NCI-H146 (cell line): ENCODE data around the gene RHBDD2.
A peak's percentile ranks its signal among the peaks of the same experiment; 100 is the strongest.
"Not testable (repeated sequence)": the region's sequence is repeated elsewhere in the genome, so short reads cannot be mapped to it uniquely, and the experiment has no call there.

Experiments used
- DNase-seq: peaks from one replicate; lab custom pipeline; 2025; lab: John Stamatoyannopoulos, UW

The RHBDD2 gene

DNA sequence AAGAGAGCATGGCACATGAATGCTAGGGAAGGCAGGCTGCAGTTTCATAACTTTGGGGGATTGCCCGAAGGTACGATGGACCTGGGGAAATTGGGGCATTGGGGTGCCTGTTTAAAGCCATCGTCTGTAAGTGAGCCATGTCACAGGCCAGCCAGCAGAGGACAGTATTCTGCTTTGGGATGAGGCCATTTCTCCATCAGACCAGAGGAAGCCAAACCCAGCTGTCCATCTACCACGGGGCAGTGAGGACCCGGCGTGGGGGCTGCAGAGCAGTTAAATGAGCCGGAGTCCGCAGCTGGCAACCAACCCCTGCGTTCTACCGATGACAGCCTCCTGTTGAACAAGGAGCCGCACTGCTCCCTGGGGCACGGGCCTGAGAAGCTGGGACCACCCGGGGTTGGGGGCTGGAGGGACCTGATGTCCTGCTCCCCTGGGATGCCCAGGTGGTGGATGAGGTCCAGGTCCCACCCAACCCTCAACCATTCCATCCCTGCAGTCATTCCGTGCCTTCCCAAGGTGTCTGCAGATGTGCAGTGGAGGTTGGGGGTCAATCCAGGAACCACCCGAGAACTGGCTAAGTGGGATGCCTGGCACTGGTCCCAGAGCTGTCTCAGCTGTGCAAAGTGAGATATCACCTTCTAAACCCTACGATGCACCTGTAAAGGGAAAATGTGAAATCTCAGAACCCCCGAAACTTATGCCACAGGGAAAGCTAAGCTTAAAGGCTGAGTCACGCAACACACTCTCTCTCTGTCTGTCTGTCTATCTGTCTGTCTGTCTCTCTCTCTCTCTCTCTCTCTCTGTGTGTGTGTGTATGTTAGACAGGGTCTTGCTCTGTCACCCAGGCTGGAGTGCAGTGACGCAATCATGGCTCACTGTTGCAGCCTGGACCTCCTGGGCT is 12.1 kb upstream of the RHBDD2 start:
- peak; percentile 75 for DNase-seq

DNA sequence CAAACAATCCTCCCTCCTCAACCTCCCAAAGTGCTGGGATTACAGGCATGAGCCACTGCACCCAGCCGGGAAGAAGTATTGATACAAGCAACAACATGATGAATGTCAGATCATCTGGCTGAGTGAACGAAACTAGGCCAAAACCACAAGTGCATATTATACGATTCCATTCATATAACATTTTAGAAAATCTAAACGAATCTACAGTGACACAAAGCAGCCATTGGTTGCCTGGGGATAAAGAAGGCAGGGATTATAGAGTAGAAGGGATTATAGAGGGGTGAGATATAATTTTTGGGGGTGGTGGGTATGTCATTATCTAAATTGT is 11.5 kb upstream of the RHBDD2 start:
- no peak for DNase-seq

DNA sequence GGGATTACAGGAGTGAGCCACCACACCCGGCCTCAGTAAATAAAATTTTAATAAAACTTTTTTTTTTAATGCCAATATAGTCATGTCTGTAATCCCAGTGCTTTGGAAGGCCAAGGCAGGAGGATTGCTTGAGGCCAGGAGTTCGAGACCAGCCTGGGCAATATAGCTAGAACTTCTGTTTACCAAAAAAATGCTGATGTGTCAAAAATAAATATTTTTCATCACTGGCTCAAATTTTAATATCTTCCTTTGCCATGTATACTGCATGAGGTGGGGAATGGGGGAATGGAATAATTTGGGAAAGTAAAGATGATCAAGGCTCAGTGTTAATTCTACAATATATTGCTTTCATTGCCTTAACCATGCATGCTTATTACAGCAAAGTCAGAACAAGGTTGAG is 10.7 kb upstream of the RHBDD2 start:
- DNase-seq: no peak

DNA sequence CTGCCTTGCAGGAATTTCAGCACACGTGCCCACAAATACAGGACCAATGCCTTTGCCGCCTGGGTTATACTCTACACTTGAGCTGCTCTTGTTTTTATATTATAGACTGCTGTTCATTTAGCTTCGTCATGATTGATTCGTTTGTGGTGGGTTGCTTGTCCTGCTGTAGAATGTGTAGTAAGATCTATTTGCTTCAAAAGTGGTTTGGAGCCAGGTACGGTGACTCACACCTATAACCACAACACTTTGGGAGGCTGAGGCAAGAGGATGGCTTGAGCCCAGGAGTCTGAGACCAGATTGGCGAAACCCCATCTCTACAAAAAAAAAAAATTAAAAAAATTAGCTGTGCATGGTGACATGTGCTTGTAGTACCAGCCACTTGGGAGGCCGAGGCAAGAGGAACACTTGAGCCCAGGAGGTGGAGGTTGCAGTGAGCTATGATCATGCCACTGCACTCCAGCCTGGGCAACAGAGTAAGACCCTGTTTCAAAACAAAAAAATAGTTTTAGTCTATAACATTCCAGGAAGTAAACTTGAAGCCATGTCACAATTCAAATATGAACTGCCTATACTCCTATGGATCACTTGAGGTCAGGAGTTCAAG is 9.0 kb upstream of the RHBDD2 start:
- no peak for DNase-seq

DNA sequence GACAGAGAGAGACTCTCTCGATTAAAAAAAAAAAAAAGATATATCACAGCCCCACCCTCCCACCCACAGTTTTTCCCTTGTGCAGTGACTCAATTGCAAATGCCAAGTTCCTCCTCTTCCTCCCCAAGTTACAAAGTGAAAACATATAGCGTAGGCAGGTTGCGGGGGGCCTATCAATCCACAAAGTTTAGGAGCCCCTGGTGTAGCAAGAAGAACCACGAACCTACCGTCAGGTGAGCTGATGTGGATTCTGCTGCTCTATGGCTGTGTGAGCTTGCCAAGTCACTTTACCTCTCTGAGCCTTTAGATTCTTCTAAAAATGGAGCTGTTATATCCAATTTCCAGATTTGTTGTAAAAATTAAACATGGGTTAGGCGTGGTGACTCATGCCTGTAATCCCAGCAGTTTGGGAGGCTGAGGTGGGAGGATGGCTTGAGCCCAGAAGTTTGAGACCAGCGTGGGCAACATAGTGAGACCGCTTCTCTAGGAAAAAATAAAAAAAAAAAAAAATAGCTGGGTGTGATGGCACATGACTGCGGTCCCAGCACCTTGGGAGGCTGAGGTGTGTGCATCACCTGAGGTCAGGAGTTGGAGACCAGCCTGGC is 8.2 kb upstream of the RHBDD2 start:
- no peak for DNase-seq

DNA sequence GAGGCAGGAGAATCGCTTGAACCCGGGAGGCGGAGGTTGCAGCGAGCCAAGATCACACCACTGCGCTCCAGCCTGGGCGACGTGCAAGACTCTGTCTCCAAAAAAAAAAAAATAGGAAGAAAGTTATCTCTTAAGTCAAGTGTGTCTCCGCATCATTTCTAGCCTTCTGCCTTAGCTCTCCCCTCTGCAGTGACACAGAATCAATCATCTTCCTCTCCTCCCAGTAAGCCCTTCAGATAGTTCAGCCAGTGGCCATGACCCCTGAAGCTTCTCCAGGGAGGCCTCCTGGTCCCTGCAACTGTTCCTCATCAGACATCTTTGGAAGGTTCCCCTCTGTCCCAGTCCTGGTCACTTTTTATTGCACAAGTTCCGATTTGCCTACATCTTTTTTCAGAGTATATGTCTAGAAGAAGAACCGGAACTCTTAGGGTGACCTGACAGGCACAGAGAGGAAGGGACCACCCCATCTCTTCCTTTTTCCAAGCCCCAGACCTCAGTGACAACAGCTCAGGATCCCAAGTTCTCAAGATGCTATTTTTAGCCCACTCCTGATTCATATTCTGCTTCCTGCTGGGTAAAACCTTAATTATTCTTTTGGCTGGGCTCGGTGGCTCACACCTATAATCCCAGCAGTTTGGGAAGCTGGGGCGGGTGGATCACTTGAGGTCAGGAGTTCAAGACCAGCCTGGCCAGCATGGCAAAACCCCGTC is 6.6 kb upstream of the RHBDD2 start:
- DNase-seq: no peak

DNA sequence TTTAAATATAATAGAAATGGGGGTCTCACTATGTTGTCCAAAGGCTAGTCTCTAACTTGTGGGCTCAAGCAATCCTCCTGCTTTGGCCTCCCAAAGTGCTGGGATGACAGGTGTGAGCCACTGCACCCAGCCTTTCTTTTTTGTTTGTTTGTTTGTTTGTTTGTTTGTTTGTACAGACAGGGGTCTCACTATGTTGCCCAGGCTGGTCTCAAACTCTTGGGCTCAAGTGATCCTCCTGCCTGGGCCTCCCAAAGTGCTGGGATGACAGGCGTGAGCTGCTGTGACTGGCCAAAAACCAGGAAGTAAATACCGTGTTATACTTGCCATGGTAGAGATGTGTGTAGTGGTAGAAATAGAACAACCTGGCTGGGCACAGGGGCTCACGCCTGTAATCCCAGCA is 4.7 kb upstream of the RHBDD2 start:
- not testable (repeated sequence) for DNase-seq

DNA sequence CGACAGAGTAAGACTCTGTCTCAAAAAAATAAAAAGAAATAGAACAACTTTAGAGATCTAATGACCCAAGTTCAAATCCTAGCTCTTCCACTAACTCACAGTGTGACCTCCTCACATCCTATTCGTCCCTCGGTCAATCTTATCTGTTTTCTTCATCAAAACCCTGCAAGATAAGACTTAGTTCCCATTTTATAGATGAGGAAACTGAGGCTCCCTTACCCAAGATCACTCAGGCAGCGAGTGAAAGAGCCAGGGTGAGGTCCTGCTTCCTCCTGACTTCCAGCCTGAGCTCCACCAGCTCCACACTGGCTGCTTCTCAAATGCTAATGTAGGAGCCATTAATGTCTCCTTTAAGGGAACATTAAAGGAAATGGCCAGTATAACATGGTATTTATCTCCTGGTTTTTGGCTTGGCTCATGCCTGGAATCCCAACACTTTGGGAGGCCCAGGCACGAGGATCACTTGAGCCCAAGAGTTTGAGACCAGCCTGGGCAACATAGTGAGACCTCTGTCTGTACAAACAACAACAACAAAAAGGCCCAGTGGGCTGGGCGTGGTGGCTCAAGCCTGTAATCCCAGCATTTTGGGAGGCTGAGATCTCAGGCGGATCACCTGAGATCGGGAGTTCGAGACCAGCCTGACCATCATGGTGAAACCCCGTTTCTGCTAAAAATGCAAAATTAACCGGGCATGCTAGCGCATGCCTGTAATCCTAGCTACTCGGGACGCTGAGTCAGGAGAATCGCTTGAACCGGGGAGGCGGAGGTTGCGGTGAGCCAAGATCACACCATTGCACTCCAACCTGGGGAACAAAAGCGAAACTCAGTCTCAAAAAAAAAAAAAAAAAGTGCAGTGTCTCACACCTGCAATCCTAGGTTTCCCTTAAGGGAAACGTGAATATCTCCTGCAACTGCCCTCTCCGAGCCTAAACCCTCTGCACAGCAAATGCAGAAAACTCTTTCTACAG is 3.4 kb upstream of the RHBDD2 start:
- no peak for DNase-seq

DNA sequence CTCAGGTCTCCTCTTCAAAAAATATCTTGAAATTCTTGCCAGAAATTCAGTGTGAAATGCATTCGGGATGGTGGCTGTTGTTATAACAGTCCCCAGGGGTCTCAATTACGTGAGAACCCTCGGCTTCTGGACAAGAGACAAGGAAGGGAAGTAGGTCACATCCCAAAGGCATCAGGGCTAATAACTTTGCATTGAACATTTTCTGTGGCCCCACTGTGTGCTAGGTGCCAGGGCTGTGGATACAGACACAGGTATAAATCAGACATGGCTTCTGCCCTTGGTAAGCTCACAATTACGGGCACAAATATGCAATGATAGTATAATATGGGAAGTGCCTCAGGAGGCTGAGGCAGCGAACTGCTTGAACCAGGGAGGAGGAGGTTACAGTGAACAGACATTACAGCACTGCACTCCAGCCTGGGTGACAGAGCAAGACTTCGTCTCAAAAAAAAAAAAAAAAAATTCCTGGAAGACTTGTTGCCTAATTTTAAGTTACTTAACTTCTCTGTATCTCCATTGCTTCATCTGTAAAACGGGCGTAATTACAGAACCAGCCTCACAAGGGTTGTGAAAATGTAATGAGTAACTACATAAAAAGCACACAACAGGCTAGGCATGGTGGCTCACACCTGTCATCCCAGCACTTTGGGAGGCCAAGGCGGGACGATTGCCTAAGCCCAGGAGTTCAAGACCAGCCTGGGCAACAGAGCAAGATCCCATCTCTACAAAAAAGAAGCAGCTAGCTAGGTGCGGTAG is 2.5 kb upstream of the RHBDD2 start:
- no peak for DNase-seq

DNA sequence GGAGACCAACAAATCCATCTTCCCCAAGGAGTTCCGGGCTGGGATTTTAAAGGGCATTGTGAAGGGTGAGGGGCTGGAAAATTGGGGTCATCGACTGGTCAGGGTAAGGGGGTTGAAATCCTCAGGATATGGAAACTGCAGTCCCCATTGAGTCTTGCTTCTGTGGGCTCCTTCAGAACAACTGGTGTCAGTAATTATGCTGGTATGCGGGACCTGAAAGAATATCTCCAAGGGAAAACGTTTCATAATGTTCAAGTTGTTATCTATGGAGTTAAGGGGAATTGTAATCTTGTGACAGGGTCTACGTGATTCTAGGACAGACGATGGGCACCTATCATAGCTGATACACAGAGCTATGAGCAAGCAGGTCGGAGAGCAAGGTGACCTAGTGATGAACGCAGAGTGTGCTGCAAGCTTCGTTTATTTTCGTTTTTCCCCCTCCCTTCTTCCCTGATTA is 494 bp upstream of the RHBDD2 start:
- DNase-seq: no peak

DNA sequence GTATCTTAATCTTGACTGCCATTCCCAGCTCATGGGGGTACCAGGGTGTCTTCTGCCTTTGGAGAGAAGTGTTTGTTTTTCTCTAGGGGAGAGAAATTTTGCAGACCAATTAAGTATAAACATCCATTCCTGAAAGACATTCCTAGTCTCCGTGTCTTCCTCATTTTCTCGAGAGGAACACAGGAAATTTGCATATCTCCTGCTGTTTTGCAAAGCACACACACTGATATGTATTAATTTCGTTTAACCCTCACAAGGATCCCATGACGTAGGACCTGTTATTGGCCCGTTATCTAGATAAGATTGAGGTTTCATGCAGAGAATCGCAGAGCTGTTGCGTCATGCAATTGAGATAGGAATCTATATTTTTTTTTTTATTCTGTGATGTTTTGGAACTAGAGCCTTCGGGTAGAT is 944 bp downstream of the RHBDD2 start:
- peak; percentile 77 for DNase-seq

DNA sequence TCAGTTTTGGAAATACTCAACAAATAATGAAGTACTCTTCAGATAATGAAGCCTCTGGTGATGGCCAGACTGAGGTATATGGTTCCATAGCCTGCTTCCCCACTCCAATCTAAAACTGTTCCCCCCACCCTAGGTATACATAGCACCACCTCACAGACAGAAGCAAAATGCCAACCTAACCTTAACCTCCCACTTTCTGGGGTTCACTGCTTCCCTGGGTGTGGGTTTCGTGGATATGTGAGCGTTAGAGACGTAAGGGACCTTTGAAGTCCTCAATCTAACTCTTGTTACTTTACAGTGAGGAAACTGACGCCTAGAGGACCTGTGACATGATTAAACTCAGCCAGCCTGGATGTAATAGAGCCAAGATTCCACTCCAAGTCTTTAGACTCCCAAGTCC is 1.4 kb downstream of the RHBDD2 start:
- DNase-seq: no peak

DNA sequence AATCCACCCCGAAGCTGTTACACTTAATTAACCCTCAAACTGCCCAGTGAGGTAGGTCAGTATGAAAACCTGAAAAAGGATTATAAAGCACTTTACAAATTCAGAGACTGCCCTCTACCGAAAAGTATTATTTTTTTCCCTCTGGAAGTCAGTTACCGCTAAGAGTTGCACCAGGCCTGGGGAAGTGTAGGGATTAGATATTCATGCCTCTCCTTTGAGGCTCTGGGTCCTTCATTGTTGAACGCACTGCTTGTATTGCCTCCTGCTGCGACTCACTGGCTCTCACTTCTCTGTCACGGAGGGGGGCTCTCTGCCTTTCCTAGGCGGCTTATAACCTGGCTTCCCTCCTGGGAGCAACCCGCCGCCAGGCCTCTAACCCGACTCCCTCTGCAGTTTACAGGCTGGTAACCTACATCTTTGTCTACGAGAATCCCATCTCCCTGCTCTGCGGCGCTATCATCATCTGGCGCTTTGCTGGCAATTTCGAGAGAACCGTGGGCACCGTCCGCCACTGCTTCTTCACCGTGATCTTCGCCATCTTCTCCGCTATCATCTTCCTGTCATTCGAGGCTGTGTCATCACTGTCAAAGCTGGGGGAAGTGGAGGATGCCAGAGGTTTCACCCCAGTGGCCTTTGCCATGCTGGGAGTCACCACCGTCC is 2.7 kb downstream of the RHBDD2 start:
- no peak for DNase-seq

DNA sequence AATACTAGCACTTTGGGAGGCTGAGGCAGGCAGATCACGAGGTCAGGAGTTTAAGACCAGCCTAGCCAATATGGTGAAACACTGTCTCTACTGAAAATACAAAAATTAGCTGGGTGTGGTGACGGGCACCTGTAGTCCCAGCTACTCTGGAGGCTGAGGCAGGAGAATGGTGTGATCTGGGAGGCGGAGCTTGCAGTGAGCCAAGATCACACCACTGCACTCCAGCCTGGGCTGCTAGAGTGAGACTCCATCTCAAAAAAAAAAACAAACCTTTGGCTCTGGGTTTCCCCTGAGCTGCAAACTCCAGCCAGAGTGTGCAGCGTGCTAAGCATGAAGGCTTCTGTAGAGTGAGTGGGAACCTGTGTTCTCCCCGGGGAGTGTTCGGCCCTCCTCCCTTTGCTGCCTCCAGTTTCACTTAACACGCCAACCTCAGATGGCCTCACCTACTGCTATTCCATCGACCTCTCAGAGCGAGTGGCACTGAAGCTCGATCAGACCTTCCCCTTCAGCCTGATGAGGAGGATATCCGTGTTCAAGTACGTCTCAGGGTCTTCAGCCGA is 4.5 kb downstream of the RHBDD2 start:
- not testable (repeated sequence) for DNase-seq

DNA sequence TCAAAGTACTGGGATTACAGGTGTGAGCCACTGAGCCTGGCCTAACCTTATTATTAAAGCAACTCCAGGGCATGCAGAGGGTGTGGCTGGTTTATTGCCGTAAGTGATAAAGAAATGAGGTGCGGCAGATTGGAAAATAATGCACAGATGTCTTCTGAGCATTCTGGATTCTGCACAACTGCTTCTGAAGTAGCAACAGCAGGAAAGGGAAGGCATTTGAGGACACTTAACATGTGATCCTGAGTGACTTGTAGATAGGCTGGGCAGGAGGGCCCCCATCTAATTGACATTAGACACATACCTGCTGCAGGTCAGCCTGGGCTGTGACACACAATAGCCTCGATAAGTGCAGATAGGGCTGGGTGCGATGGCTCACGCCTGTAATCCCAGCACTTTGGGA is 5.6 kb downstream of the RHBDD2 start:
- DNase-seq: no peak

DNA sequence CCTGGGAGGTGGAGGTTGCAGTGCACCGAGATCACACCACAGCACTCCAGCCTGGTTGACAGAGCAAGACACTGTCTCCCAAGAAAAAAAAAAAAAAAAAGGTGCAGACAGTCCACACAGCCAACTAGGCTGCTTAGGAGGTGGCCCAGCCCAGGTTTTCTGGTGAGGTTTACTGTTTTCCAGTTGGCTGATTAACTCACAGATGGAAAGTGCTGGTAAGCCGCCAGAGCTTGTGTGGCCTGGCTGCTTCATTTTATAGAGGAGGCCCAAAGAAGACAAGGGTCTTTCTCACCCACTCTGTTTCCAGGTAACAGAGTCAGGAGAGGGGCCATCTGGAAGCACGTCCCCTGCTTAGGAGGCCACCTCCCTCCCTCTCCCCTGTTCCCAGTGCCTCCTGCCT is 6.2 kb downstream of the RHBDD2 start:
- DNase-seq: no peak

DNA sequence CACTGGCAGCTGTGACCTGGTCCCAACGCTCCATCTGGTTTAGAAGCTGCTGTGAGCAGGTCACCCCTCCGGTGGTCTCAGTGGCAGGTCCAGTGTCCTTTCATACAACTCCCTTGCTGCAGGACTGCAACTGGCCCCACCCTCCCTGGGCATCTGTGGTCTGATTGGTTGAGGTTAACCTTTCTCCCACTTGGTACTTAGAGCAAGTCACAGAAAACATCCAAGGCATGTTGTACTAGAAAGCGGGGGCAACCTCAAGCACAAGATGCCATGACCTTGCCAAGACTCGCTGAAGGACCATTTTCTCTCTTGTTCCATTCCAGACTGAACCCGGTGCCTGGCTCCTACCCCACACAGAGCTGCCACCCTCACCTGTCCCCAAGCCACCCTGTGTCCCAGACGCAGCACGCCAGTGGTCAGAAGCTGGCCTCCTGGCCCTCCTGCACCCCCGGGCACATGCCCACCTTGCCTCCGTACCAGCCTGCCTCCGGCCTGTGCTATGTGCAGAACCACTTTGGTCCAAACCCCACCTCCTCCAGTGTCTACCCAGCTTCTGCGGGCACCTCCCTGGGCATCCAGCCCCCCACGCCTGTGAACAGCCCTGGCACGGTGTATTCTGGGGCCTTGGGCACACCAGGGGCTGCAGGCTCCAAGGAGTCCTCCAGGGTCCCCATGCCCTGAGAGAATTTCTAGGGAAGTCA is 9.0 kb downstream of the RHBDD2 start:
- no peak for DNase-seq

DNA sequence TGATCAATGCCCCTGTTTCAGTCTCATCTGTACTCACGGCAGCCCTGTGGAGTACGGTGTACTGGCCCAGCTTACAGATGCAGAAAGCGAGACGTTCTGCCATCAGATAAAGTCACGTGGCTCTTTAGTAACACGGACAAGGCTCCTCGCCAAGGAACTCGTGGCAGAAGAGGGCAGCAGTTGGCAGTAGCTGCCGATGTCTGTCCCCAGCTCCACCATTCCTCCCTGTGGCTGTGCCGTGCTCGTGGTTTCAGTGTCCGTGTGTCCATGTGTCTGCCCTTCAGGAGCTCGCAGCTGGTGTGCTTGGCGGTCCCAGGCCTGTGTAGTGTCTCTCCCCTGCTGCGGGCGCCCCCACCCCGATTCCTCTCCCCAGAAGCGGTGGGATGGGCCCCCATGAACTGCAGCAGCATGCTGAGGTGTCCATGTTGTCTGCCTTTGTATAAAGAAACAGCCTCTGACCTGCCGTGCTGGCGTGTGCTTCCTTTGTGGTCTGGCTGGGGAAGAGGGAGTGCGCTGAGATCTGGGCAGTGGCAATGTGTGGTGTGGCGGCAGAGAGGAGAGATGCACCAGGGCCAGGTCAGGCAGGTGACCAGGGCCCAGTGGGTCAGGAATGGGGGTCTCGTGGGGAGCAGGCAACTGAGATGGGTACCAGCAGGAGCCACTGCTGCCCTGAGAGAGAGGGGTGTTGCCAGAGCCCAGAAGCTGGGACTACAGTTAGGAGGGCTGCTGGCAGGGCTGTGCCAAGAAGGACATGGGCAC is 9.8 kb downstream of the RHBDD2 start:
- DNase-seq: no peak
